Measurements from ENCODE around the gene MIPOL1. TPM values are rescaled to one million over a fixed set of nuclear protein-coding genes. Genes with fewer than 3 reads are reported as not detected.
"Not testable (repeated sequence)": the region's sequence is repeated elsewhere in the genome, so short reads cannot be mapped to it uniquely, and the experiment has no call there.

MIPOL1 gene
- total RNA-seq, 1 experiment from 2014 or later = 15.4 TPM

DNA sequence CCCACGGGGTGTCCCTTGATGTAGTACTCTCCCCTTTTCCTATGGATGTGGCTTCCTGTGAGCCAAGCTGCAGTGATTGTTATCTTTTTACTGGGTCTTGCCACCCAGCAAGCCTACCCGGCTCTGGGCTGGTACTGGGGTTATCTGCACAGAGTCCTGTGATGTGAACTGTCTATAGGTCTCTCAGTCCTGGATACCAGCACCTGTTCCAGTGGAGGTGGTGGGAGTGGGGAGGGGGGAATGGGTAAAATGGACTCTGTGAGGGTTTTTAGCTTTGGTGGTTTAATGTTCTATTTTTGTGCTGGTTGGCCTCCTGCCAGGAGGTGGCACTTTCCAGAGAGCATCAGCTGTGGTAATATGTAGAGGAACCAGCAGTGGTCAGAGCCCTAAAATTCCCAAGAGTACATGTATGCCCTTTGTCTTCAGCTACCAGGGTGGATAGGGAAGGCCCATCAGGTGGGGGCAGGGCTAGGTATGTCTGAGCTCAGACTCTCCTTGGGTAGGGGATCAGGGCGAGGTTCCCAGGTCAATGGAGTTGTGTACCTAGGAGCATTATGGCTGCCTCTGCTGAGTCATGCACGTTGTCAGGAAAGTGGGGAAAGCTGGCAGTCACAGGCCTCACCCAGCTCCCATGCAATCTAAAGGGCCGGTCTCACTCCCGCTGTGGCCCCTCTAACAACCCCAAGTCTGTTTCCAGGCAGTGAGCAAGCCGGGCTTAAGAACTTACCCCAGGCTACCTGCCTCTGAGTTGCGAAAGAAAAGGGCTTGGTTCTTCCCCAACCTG is 199.6 kb downstream of the MIPOL1 start:
- H3K27me3 ChIP-seq (ENCODE audit: insufficient read depth, low read length); BruUV-seq (replicated peaks); ATAC-seq; H3K79me2 ChIP-seq (ENCODE audit: insufficient read depth, low read length); H3K4me2 ChIP-seq (ENCODE audit: low read length); H3K4me1 ChIP-seq (ENCODE audit: control insufficient read depth in 1 of 2, insufficient read depth in 2 of 2, low read length in 2 of 2); H3K9me3 ChIP-seq (ENCODE audit: control insufficient read depth in 1 of 2, insufficient read depth in 1 of 2, low read depth in 1 of 2, low read length in 2 of 2); H4K20me1 ChIP-seq (ENCODE audit: insufficient read depth); intact Hi-C loops (cut with micrococcal nuclease); H3K27ac ChIP-seq (ENCODE audit: low read depth, low read length); RAD21 ChIA-PET (ENCODE audit: low non-redundant PET in 1 of 2, low total read pairs in 2 of 2, uncharacterized antibody in 2 of 2, unreplicated experiment in 2 of 2); H3K9me2 ChIP-seq (ENCODE audit: insufficient read depth); POLR2A ChIA-PET; H3K36me3 ChIP-seq (ENCODE audit: control insufficient read depth in 1 of 2, insufficient read depth in 2 of 2, low read length in 2 of 2); DNase-seq (ENCODE audit: low read depth, low spot score); H3K4me3 ChIP-seq (replicated peaks in 1 of 2; ENCODE audit: low read depth in 1 of 2, low read length in 2 of 2); CTCF ChIA-PET; H3K9ac ChIP-seq (ENCODE audit: low read length); H2AFZ ChIP-seq (ENCODE audit: low read depth, low read length, poor library complexity, severe bottlenecking): not testable (repeated sequence)

DNA sequence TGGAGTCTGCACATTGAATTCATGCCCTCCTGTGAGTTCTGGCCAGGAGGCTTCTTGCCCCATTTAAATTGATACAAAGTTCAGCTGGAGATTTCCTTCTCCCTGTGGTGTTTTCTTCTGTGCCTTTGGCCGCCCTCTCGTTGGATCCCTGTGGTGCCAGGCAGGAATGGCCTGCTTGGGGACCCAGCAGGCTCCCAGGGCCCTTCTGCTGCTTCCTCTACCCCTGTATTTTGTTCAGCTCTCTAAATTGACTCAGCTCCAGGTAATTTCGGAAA is 200.1 kb downstream of the MIPOL1 start:
- TF ChIP-seq CBX3 (IDR thresholded peaks at IDR 0.05; ENCODE audit: low read depth) = no peak
- no peak for TF ChIP-seq POLR2A (IDR thresholded peaks at IDR 0.05; ENCODE audit: borderline replicate concordance, extremely low read depth, insufficient read depth, insufficient read length)
- TF ChIP-seq CEBPB (IDR thresholded peaks at IDR 0.05; ENCODE audit: low read depth) = no peak
- no peak for TF ChIP-seq JUND (IDR thresholded peaks at IDR 0.05)
- no peak for TF ChIP-seq EGR1 (IDR thresholded peaks at IDR 0.05; ENCODE audit: low read depth)
- TF ChIP-seq RAD21 (IDR thresholded peaks at IDR 0.05; ENCODE audit: low read depth) = no peak
- no peak for TF ChIP-seq FOSL1 (IDR thresholded peaks at IDR 0.05; ENCODE audit: low read depth)
- TF ChIP-seq, protein P1, sequence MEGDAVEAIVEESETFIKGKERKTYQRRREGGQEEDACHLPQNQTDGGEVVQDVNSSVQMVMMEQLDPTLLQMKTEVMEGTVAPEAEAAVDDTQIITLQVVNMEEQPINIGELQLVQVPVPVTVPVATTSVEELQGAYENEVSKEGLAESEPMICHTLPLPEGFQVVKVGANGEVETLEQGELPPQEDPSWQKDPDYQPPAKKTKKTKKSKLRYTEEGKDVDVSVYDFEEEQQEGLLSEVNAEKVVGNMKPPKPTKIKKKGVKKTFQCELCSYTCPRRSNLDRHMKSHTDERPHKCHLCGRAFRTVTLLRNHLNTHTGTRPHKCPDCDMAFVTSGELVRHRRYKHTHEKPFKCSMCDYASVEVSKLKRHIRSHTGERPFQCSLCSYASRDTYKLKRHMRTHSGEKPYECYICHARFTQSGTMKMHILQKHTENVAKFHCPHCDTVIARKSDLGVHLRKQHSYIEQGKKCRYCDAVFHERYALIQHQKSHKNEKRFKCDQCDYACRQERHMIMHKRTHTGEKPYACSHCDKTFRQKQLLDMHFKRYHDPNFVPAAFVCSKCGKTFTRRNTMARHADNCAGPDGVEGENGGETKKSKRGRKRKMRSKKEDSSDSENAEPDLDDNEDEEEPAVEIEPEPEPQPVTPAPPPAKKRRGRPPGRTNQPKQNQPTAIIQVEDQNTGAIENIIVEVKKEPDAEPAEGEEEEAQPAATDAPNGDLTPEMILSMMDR (IDR thresholded peaks at IDR 0.05 in 2 of 3, conservative IDR thresholded peaks at IDR 0.05 in 1 of 3; ENCODE audit: borderline replicate concordance in 1 of 3, insufficient read depth in 1 of 3, low read depth in 2 of 3, low read length in 2 of 3) = no peak
- TF ChIP-seq EZH2 (IDR thresholded peaks at IDR 0.05) = no peak
- TF ChIP-seq ELF1 (IDR thresholded peaks at IDR 0.05; ENCODE audit: borderline replicate concordance, low read depth) = no peak
- no peak for TF ChIP-seq SIN3A (IDR thresholded peaks at IDR 0.05; ENCODE audit: low read depth)
- TF ChIP-seq, protein P2, sequence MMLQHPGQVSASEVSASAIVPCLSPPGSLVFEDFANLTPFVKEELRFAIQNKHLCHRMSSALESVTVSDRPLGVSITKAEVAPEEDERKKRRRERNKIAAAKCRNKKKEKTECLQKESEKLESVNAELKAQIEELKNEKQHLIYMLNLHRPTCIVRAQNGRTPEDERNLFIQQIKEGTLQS (IDR thresholded peaks at IDR 0.05) = no peak
- no peak for TF ChIP-seq SRF (IDR thresholded peaks at IDR 0.05; ENCODE audit: low read depth)
- TF ChIP-seq, protein P3, sequence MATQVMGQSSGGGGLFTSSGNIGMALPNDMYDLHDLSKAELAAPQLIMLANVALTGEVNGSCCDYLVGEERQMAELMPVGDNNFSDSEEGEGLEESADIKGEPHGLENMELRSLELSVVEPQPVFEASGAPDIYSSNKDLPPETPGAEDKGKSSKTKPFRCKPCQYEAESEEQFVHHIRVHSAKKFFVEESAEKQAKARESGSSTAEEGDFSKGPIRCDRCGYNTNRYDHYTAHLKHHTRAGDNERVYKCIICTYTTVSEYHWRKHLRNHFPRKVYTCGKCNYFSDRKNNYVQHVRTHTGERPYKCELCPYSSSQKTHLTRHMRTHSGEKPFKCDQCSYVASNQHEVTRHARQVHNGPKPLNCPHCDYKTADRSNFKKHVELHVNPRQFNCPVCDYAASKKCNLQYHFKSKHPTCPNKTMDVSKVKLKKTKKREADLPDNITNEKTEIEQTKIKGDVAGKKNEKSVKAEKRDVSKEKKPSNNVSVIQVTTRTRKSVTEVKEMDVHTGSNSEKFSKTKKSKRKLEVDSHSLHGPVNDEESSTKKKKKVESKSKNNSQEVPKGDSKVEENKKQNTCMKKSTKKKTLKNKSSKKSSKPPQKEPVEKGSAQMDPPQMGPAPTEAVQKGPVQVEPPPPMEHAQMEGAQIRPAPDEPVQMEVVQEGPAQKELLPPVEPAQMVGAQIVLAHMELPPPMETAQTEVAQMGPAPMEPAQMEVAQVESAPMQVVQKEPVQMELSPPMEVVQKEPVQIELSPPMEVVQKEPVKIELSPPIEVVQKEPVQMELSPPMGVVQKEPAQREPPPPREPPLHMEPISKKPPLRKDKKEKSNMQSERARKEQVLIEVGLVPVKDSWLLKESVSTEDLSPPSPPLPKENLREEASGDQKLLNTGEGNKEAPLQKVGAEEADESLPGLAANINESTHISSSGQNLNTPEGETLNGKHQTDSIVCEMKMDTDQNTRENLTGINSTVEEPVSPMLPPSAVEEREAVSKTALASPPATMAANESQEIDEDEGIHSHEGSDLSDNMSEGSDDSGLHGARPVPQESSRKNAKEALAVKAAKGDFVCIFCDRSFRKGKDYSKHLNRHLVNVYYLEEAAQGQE (IDR thresholded peaks at IDR 0.05; ENCODE audit: low read depth) = no peak
- TF ChIP-seq, protein P4, sequence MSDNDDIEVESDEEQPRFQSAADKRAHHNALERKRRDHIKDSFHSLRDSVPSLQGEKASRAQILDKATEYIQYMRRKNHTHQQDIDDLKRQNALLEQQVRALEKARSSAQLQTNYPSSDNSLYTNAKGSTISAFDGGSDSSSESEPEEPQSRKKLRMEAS (IDR thresholded peaks at IDR 0.05) = no peak
- TF ChIP-seq SP1 (IDR thresholded peaks at IDR 0.05; ENCODE audit: low read depth) = no peak
- no peaks in the 10 kb centered on the region for H3K9me2 ChIP-seq (ENCODE audit: insufficient read depth)
- no peak overlapping the region for H3K27ac ChIP-seq (ENCODE audit: low read depth, low read length)
- H3K9ac ChIP-seq (ENCODE audit: low read length) = no peak overlapping the region
- H4K20me1 ChIP-seq (ENCODE audit: insufficient read depth) = no peaks in the 10 kb centered on the region
- RAD21 ChIA-PET (ENCODE audit: low non-redundant PET in 1 of 2, low total read pairs in 2 of 2, uncharacterized antibody in 2 of 2, unreplicated experiment in 2 of 2) = no interaction called here
- CTCF ChIA-PET = no interaction called here
- POLR2A ChIA-PET = no interaction called here
- no peak overlapping the region for H3K4me2 ChIP-seq (ENCODE audit: low read length)
- H3K4me1 ChIP-seq (ENCODE audit: control insufficient read depth in 1 of 2, insufficient read depth in 2 of 2, low read length in 2 of 2) = no peaks in the 10 kb centered on the region
- H3K36me3 ChIP-seq (ENCODE audit: control insufficient read depth in 1 of 2, insufficient read depth in 2 of 2, low read length in 2 of 2) = no peaks in the 10 kb centered on the region
- ATAC-seq = no peak
- no peaks in the 10 kb centered on the region for H3K79me2 ChIP-seq (ENCODE audit: insufficient read depth, low read length)
- no peaks in the 10 kb centered on the region for H3K9me3 ChIP-seq (ENCODE audit: control insufficient read depth in 1 of 2, insufficient read depth in 1 of 2, low read depth in 1 of 2, low read length in 2 of 2)
- no peak overlapping the region for H2AFZ ChIP-seq (ENCODE audit: low read depth, low read length, poor library complexity, severe bottlenecking)
- H3K4me3 ChIP-seq (replicated peaks in 1 of 2; ENCODE audit: low read depth in 1 of 2, low read length in 2 of 2) = no peak overlapping the region
- intact Hi-C loops (cut with micrococcal nuclease) = no loop called here
- no TSS peak for BruUV-seq (replicated peaks)
- H3K27me3 ChIP-seq (ENCODE audit: insufficient read depth, low read length) = no peaks in the 10 kb centered on the region
- no peak for DNase-seq (ENCODE audit: low read depth, low spot score)

Measured in HCT116 (cell line).